GM18498 (cell line): ENCODE data around the gene KAT2A.
A peak's percentile ranks its signal among the peaks of the same experiment; 100 is the strongest.

Experiments used
- ATAC-seq: cut with Tn5 transposase; IDR thresholded peaks from one replicate; pipeline ENCODE4 v1.9.1; 2021; ENCODE audit warnings: mild to moderate bottlenecking, moderate library complexity; ENCODE audit not compliant: unreplicated experiment

The KAT2A gene

DNA sequence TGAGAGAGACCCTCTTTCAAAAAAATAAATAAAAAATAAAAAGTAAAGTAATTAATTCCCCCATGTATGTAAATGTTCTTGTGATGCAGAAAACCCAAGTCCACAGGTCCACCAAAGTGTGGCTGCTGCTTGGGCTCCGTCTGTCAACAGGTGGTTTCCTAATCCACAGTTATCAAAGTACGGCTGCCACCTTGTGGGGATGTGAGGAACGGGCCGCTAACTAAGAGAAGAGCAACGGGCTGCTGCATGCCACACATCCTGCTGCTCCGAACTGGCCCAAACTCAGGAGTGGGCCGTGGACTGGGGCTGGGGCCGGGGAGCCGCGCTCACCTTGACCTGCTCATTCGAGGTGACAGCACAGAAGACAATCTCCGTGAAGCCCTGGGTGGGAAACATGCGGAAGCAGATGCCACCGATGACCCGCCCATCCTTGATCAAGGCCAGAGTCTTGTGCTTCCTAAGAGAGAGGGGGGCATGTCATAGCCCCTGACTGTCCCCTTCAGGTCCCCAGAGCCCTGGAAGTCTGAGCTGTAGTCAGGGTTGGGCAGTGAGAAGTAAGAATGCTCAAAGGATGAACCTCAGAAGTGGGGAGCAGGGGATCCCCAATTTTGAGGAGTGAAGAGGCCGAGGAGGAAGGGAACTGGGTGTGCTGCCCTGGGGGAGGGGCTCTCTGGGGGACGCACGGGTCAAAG is 4.3 kb downstream of the KAT2A start:
- ATAC-seq: peak; percentile 35

DNA sequence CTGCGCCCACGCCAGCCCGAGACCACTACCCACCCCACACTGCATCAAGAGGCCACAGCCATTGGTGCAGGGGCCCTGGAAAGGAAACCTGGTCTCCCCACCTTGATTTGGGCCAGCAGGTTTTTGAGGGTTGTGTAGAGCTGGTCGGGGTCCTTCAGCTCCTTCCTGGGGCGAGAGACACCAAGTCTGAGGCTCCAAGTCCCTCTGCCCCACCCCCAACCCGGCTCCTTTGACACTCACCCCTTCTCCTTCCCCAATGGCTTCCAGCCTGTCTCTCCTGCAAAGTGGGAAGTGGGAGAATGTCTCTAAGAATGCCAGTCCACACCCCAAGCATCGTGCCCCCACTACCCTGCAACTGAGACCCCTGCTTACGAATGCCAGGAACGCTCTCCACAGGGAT is 7.0 kb downstream of the KAT2A start:
- no peak for ATAC-seq

DNA sequence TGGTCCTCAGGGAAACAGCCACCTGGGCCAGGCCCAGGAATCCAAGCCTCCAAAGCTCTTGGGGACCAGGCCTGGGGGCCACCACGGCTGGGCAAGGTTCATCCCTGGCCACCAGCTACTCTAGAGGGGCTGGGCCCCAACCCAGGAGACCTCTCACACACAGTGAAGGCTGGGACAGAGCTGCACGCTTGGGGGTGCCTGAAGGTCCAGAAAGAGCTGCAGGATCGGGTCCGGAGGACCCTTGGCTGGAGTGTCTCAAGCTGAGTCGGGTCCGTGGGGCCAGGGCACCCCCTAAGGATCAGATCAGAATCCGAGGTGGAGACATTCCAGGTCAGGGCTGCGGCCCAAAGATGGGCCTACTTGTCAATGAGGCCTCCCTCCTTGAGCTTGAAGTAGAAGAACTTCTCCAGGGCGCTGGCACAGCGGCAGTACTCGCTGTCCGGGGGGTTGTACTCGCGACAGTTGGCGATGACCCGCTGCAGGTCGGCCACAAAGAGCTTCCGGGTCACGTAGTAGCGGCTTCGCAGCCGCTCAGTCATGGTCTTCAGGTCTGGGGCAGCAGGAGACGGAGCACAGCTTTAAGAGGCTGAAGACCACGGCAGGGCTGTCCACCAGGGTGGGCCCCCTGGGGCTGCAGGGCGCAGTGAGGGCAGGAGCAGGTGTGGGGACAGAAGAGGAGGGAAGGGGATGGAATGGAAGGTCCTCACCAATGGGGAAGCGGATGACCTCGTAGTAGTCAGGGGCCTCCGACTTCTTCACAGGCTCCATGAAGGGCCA is 7.7 kb downstream of the KAT2A start:
- ATAC-seq: no peak

DNA sequence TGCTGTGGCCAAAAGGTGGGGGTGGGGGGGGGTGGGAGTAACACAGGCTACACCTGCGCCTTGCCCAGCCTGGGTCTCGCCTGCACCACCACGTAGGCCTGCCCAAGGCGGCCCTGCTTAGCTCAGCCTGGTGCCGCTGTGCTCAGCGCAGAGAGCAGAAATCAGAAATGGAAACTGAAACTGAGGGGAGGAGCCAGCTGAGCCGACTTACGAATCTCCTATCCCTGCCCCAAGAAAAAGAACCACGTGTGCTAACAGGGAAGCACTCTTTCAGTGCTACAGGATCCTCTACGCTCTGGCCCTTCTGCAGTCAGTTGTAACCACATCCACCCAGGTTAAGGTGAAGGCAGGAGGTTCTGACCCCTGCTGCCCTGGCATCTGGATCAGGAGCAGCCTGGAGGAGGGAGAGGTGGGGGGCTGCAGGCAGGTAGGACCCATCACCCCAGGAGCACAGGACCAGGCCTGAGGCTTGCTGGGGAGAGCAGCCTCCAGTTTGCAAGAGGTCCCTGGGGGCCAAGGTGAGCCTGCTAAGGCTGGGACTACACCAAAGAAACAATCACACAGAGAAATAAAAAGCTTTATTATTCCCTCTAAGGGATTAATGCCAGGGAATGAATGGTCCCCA is 8.5 kb downstream of the KAT2A start, which contains the start of gene DHX58:
Gene DHX58 (minus strand): TSS at position 163 of the 625 bp plus-strand sequence. CDS start 822 bp downstream, outside the sequence.
- ATAC-seq: peak; percentile 60

DNA sequence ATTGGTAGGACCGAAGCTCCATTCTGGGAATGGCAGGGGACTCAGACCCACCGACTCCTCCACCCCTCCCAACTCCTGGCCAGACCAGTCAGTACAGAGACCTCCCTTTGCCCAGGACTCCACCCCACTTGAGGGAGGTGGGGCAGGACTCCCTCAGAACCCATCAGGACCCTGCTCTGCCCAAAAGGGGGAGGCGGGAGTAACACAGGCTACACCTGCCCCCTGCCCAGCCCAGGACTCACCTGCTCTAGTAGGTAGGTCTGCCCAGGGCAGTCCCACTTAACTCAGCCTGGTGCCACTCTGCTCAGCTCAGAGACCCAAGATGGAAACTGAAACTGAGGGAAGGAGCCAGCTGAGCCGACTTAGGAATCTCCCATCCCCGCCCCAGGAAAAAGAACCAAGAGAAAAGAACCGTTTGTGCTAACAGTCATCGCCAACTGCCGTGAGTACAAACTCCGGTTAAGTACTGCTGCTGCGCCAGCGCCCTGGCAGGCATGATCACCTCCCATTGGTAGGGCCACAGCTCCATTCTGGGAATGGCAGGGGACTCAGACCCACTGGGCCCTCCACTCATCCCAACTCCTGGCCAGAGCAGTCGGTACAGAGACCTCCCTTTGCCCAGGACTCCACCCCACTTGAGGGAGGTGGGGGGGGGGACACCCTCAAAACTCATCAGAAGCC is 9.2 kb downstream of the KAT2A start:
- ATAC-seq: peak; percentile 8

DNA sequence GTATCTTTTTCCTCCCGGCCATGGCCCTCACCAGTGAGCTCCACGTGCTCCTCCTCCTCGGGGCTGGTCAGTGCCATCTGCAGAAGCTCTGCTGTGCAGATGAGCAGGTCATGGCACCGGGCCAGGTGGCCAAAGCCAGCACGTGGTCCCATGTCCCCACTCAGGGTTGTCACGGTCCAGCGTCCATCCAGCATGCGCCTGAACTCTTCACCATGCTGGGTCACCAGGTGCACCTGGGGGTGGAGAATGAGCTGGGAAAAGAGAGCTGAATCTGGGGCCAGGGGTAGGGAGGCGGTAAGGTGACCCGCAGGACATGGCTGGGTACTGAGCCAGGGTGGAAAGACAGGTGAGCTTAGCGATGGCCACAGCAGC is 9.9 kb downstream of the KAT2A start:
- no peak for ATAC-seq

DNA sequence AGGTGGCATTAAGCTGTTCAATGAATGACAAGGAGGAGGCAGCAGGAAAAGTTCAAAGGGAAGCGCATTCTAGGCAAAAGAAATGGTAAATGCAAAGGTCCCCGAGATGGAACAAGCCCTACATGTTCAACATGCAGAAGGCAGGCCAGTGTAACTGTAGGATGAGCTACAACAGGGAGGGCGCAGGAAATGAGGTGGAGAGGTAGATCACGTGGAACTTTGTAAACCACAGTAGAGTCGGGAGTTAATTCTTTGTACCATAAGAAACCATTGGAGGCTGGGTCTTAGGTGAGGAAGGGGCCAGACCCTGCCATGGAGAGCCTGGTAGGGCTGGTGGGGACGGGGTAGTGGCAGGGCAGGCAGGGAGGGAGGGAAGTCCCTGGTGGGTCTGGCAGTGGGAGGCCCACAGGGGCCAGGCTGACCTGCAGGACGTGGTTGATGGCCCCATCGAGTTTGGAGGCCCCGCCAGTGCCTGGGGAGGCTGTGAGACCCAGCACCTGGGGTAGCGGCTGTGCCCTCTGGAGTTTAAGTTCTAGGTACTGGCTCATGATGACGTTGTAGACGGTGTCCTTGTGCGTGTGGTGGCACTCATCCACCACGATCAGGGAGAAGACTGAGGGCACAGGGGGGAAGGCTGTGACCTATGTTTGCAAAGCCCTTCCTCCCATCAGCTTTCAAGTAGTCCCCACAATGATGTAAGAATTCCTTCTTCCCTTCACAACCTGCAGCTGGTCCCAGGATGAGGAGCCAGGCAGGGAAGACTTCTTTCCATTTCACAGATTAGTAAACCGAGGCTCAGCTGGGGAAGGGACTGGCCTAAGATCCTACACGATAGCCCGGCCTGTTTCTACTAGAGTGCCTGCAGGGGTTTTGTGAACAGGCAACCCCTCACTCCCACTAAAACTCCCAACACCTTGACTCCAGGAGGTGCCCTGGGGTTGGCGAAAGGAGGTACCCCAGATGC is 10.6 kb downstream of the KAT2A start:
- ATAC-seq: no peak

DNA sequence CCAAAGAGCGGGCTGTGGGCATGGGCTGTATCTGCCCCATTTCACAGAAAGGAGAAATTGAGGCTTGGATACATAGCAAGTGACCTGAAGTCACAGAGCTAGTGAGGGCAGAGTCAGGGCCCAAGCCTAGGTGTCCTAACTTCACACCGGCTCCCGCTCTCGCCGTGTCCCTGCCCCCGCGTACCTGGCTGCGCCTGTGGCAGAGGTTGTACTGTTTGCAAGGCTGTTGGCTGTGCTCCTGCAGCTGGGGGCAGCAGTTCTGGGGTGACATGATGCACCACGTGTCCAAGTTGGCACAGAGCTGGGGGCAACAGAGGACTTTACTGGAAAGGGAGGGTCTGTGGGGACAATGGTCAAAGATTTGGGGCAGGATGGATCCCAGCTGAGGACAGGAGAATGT is 12.1 kb downstream of the KAT2A start:
- no peak for ATAC-seq

DNA sequence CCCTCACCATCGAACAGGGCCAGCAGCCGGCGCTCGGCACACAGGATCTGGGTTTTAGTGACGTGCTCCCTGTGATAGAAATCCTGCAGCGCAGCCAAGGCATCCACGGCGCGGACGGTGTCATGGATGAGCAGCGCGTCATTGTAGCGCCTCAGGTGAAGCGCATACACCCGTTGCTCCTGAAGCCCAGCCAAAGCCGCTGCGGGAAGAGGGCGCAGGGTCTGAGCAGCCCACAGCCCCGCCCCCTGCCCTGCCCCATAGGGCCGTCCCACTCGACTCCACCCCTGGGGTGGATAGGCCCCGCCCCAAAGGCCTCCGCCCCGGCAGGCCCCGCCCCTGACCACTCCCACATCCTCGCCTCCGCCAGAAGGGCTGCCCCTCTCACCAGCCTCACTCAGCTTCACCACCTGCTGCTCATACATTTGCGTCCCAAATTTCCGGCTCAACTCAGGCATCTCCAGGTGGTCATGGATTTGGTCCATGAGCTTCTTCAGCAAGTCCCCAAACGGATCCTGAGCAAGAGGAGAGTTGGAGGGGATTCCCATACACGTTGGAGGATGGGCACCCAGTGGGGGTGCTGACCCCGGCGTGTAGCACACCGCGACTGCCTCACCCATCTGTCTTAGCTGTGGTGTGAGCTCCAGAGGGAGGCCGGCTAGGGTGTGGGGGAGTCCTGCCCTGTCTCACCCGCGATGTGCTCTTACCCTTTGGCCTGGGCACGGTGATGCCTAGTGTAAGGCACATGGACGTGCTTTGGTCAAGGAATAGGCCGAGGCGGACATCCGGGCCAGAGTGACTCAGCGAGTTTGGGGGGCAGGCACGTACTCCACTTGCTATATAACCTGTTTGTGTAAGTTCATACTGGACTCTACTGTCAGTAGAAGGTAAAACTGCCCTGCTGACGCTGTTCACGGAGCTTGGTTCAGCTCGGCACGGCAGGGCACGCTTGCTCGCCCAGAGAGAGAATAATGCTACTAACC is 13.3 kb downstream of the KAT2A start:
- ATAC-seq: peak; percentile 78

DNA sequence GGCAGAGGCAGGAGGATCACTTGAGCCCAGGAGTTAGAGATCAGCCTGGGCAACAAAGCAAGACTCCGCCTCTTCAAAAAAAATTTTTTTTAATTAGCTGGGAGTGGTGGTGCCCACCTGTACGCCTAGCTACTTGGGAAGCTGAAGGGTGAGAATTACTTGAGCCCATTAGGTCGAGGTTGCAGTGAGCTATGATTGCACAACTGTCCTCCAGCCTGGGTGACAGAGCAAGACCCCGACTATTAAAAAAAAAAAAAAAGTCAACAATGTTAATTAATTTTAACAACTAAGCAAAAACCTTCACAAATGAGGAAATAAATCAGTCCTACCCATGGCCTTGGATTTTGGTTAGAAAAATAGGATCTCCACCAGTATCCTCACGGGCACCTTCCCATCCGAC is 14.0 kb downstream of the KAT2A start:
- no peak for ATAC-seq

DNA sequence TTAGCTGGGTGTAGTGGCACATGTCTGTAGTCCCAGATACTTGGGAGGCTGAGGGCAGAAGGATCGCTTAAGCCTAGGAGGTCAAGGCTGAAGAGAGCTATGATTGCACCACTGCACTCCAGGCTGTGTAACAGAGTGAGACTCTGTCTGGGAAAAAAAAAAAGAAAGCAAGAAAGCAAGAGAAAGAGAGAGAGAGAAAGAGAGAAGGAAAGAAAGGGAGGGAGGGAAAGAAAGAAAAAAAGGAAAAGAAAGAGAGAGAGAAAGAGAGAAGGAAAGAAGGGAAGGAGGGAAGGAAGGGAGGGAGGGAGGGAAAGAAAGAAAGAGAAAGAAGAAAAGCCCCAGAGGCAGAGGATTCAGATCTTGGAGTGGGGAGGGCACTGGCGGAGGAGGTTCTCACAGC is 15.2 kb downstream of the KAT2A start:
- ATAC-seq: no peak

DNA sequence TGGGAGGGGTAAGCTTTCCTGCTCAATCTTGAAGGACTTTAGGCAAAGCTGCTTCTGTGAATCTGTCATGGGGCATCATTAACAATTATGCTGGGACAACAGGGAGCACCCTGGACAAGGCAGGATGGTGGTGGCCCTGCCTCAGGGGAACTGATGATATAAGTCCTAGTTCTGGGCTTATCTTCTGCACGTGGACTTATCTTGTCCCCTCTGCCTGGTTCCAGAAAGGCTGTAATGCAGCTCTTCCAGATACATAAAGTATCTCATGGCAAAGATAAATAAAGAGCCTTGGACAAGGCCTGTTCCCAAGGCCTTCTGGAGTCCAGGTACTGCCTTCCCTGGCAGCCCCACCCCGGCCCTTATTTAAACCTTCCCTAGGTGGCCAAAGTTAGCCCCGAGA is 16.9 kb downstream of the KAT2A start:
- ATAC-seq: no peak

DNA sequence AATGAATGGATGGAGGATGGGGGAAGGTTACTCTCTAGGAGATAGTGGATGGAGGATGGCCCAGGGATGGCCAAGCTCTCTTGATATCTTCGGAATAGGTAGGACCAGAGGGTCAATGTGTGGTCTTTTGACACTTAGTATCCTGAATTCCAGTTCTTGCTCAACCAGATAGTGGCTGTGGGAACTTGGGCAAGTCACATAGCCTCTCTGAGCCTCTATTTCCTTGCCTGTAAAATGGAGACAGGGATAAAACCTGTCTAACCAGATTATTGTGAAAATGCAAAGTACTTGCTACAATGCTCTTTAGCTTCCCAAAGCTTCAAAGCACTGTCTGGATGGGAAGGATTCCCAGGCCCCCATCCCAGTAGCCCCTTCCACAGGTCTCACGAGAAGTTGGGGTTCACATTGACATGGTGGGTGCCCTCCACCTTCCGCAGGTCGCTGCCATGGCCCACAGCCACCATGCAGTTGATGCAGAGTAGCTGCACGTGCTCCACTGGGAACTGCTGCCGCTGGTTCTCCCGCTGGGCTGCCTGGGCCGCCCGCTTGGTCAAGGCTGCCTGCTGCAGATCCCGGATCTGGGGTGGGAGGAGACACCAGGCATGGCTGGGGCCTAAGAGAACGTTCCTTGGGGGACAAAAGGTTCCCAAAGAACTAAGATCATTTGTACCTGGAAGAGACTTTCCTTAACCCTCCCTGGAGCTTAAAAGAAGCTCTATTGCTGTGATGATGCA is 17.8 kb downstream of the KAT2A start:
- ATAC-seq: no peak

DNA sequence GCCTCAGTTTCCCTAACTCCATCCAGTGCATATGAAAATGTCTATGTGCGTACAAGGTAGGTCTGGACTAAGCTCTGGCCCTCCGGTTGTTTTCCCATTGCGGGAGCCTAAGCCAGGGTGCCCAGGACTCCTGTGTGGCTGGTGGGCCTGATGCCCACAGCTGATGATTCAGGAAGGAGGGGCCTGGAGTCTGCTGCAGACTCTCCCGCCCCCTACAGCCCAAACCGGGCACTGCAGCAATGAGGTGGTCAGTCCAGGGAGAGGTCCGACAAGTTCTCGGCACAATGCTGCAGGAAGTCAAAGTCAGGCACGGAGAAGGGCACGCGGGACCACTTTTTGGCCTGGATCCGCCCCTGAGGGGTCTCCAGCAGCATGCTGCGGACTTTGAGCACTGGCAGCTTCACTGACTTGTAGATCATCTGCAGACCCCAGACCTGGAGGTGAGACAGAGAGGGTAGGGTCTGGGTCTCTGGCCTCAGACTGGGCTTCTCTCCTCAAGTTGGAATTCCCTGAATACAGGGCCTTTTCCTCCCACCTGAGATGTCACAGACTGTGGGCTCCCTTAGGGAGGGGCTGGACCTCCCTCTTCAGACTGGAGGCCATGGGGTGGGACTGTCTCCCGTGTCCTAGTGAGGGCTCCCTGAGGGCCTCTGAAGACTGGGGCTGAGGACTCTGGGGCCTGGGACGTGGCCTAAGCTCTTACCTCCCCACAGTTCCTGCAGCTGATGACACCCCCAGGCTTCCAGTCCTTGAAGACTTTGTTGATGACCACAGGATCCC is 19.5 kb downstream of the KAT2A start:
- no peak for ATAC-seq

DNA sequence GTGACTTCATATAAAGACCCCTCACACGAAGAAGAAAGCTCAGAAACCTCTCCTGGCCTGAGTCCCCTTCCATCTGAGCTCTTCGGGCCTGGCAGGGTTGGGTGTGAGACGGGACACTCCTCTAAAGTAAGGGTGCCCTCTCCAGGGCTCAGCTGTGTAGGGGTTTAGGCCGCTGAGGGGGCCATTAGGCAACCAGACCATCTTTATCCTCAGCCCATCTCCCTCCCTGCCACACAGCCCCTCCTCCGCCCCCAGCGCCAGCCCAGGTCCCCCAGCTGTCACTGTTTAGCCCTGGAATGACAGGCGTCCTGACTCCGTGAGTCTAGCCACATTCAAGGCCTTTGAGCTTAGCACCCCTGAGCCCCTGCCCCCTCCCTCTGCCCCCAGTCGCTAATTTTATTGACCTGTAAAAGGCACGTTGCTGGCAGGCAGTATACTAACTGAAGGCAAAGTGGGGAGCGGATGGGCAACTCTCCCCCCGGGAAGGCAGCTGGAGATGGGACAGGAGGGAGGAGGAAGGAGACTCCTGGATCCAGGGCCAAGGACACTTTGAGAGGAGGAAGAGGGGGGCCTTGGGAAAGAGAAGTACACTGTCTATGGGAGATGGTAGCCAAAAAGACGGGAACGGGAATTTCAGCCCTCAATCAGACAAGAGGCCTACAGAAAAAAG is 22.3 kb downstream of the KAT2A start:
- ATAC-seq: no peak

DNA sequence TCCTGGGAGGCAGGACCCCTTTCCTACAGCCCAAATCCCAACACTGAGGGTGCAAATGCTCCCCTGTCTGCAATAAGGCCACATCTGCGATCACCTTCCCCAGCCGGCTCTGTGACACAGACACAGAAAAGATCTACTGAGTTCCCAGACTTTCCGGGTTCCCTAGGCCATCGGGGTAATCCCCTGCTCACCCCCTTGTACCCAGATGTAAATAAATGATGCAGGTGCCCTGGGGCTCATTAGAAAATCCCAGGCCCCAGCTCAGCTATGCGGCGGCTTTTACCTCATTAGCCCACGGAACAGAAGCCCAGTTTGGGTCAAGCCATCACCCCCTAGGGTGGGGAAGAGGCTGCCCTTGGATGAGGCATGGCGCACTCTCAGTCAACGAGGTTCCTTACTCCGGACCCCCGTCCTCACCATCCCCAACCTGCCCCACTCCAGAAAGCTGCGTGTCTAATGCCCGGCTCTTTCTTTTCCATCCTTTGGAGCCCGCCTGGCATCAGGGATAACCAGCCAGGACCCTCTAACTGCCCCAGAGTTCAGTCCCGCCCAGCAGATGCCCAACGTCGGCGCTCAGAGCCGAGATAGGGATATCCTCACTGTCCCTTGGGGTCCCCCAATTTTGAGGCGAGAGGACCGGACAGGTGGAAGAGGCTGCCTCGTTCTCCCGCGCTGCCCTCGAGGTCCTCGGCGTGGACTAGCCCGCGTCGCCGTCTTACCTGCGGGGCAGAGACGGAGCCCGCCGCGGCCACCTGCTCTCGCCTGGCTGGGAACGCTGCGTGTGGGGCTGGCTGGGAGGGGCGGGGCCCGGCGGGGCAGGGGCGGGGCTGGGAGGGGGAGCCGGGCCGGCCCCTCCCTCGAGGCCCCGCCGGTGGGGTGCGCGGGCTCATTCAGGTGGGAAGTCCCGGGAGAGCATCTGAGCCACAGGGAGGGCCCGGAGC is 23.2 kb downstream of the KAT2A start, which contains the start of gene ZNF385C:
Gene ZNF385C (minus strand): TSS at position 783 of the 941 bp plus-strand sequence. CDS start 35,417 bp downstream, outside the sequence.
- ATAC-seq: no peak
